ENCODE data around the gene DTNA. TPM values are rescaled to one million over a fixed set of nuclear protein-coding genes. Genes with fewer than 3 reads are reported as not detected.

DTNA gene
- total RNA-seq, 1 donor, result 10.1 TPM

GRCh38 chr18:34752056-34752455, 42.0 kb downstream of the DTNA start:
- no peak for DNase-seq (ENCODE audit: insufficient read length, low spot score, missing footprints)
- no peak overlapping the region for H3K27ac ChIP-seq (ENCODE audit: low read depth, low read length)
- H3K9me3 ChIP-seq (ENCODE audit: low read depth, low read length), result no peaks in the 10 kb centered on the region
- TF ChIP-seq, protein P1, sequence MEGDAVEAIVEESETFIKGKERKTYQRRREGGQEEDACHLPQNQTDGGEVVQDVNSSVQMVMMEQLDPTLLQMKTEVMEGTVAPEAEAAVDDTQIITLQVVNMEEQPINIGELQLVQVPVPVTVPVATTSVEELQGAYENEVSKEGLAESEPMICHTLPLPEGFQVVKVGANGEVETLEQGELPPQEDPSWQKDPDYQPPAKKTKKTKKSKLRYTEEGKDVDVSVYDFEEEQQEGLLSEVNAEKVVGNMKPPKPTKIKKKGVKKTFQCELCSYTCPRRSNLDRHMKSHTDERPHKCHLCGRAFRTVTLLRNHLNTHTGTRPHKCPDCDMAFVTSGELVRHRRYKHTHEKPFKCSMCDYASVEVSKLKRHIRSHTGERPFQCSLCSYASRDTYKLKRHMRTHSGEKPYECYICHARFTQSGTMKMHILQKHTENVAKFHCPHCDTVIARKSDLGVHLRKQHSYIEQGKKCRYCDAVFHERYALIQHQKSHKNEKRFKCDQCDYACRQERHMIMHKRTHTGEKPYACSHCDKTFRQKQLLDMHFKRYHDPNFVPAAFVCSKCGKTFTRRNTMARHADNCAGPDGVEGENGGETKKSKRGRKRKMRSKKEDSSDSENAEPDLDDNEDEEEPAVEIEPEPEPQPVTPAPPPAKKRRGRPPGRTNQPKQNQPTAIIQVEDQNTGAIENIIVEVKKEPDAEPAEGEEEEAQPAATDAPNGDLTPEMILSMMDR (IDR thresholded peaks at IDR 0.05; ENCODE audit: extremely low read depth, low read depth, low read length), result no peak
- no peaks in the 10 kb centered on the region for H3K4me1 ChIP-seq (ENCODE audit: insufficient read depth, low read length)
- no peak overlapping the region for H2AFZ ChIP-seq (ENCODE audit: low read length)
- H3K4me2 ChIP-seq (ENCODE audit: insufficient read depth, low read length), result no peak overlapping the region
- no peaks in the 10 kb centered on the region for H4K20me1 ChIP-seq (ENCODE audit: insufficient read depth, low read length)
- H3K27me3 ChIP-seq (ENCODE audit: insufficient read depth, low read length), result no peaks in the 10 kb centered on the region
- no peak overlapping the region for H3K4me3 ChIP-seq (ENCODE audit: insufficient read depth, low read length)
- no peaks in the 10 kb centered on the region for H3K36me3 ChIP-seq (ENCODE audit: insufficient read depth, low read length)
- H3K79me2 ChIP-seq (ENCODE audit: insufficient read depth, low read length), result no peaks in the 10 kb centered on the region

GRCh38 chr18:34754300-34754699, 44.2 kb downstream of the DTNA start:
- TF ChIP-seq, protein P1 (IDR thresholded peaks at IDR 0.05; ENCODE audit: extremely low read depth, low read depth, low read length), result no peak

GRCh38 chr18:34757666-34758065, 47.6 kb downstream of the DTNA start:
- no peaks in the 10 kb centered on the region for H3K36me3 ChIP-seq (ENCODE audit: insufficient read depth, low read length)
- no peak overlapping the region for H2AFZ ChIP-seq (ENCODE audit: low read length)
- TF ChIP-seq, protein P1 (IDR thresholded peaks at IDR 0.05; ENCODE audit: extremely low read depth, low read depth, low read length), result no peak
- no peaks in the 10 kb centered on the region for H3K9me3 ChIP-seq (ENCODE audit: low read depth, low read length)
- no peaks in the 10 kb centered on the region for H4K20me1 ChIP-seq (ENCODE audit: insufficient read depth, low read length)
- no peak overlapping the region for H3K27ac ChIP-seq (ENCODE audit: low read depth, low read length)
- DNase-seq (ENCODE audit: insufficient read length, low spot score, missing footprints), result no peak
- H3K27me3 ChIP-seq (ENCODE audit: insufficient read depth, low read length), result no peaks in the 10 kb centered on the region
- H3K4me1 ChIP-seq (ENCODE audit: insufficient read depth, low read length), result no peaks in the 10 kb centered on the region
- H3K4me3 ChIP-seq (ENCODE audit: insufficient read depth, low read length), result no peak overlapping the region
- H3K4me2 ChIP-seq (ENCODE audit: insufficient read depth, low read length), result no peak overlapping the region
- H3K79me2 ChIP-seq (ENCODE audit: insufficient read depth, low read length), result no peaks in the 10 kb centered on the region

More at GRCh38 chr18:34754300-34754699, 44.2 kb downstream of the DTNA start:
- H3K4me3 ChIP-seq (ENCODE audit: insufficient read depth, low read length), result no peak overlapping the region
- no peak overlapping the region for H2AFZ ChIP-seq (ENCODE audit: low read length)
- H3K36me3 ChIP-seq (ENCODE audit: insufficient read depth, low read length), result no peaks in the 10 kb centered on the region
- no peaks in the 10 kb centered on the region for H3K9me3 ChIP-seq (ENCODE audit: low read depth, low read length)
- no peaks in the 10 kb centered on the region for H3K79me2 ChIP-seq (ENCODE audit: insufficient read depth, low read length)
- H3K4me2 ChIP-seq (ENCODE audit: insufficient read depth, low read length), result no peak overlapping the region
- H3K4me1 ChIP-seq (ENCODE audit: insufficient read depth, low read length), result no peaks in the 10 kb centered on the region
- no peak overlapping the region for H3K27ac ChIP-seq (ENCODE audit: low read depth, low read length)
- no peak for DNase-seq (ENCODE audit: insufficient read length, low spot score, missing footprints)
- H4K20me1 ChIP-seq (ENCODE audit: insufficient read depth, low read length), result no peaks in the 10 kb centered on the region
- no peaks in the 10 kb centered on the region for H3K27me3 ChIP-seq (ENCODE audit: insufficient read depth, low read length)

DNA sequence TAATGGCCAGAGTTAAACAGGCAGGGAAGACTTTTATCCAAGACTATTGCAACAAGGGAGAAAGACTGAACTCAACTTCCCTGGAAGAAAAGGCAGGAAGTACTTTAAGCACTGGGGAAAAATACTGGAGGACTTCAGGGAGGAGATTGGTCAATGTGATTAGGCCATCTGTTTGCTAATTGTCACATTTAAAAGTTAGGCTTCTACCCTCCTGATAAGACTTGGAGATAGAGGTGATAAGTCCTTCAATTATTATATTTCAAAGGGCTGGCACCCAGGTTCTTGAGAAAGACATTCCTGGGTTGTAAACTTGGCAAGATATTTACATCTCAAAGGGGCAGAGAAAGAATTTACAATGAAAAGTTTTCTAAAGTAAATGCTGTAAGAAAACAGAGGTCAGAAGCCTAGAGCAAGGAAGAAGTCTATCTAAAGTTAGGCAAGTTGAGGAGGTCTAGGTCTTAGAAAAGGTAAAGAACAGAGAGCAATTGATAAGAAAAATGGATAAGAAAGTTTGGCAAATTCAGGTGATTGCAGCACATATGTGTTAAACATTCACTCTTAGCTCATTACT, 48.4 kb downstream of the DTNA start:
- TF ChIP-seq, protein P1 (IDR thresholded peaks at IDR 0.05; ENCODE audit: extremely low read depth, low read depth, low read length), result no peak
- Histone ChIP-seq H3K36me3 (ENCODE audit: insufficient read depth, low read length) (no peaks in the 10 kb centered on the region), H3K27ac (ENCODE audit: low read depth, low read length) (no peak overlapping the region)

More for the DNA sequence above, 48.4 kb downstream of the DTNA start:
- no peaks in the 10 kb centered on the region for H4K20me1 ChIP-seq (ENCODE audit: insufficient read depth, low read length)
- no peak for DNase-seq (ENCODE audit: insufficient read length, low spot score, missing footprints)
- no peak overlapping the region for H2AFZ ChIP-seq (ENCODE audit: low read length)
- no peaks in the 10 kb centered on the region for H3K4me1 ChIP-seq (ENCODE audit: insufficient read depth, low read length)
- H3K9me3 ChIP-seq (ENCODE audit: low read depth, low read length), result no peaks in the 10 kb centered on the region
- H3K27me3 ChIP-seq (ENCODE audit: insufficient read depth, low read length), result no peaks in the 10 kb centered on the region
- no peak overlapping the region for H3K4me2 ChIP-seq (ENCODE audit: insufficient read depth, low read length)
- H3K4me3 ChIP-seq (ENCODE audit: insufficient read depth, low read length), result no peak overlapping the region
- H3K79me2 ChIP-seq (ENCODE audit: insufficient read depth, low read length), result no peaks in the 10 kb centered on the region
